Activated CD8-positive, alpha-beta memory T cell treated with anti-CD3 and anti-CD28 coated beads for 36 hours (primary cell): ENCODE measurements around the gene ATP13A2. TPM values are rescaled to one million over a fixed set of nuclear protein-coding genes. Genes with fewer than 3 reads are reported as not detected.

Source experiments
- CTCF ChIA-PET: fragments of 350-600 bp; sonication (Branson Sonifier 250); formaldehyde crosslinking; loops from one replicate; lab custom pipeline; 2021; ENCODE audit warnings: antibody characterized with exemption; lab: Charles Lee
- POLR2A ChIA-PET: fragments of 350-600 bp; sonication (Branson Sonifier 250); formaldehyde crosslinking; loops from one replicate; lab custom pipeline; 2021; ENCODE audit warnings: antibody characterized with exemption; lab: Charles Lee
- total RNA-seq, 2 experiments: library from RNA; stranded (reverse); gene quantifications; one replicate each; pipeline ENCODE4 v1.2.3, GENCODE V29; 2021

Gene ATP13A2
- total RNA-seq, 2 experiments from 2014 or later, result 41.3 to 46.9 TPM

- POLR2A ChIA-PET, result no interaction called here
- CTCF ChIA-PET, result no interaction called here
These were observed 3.4 kb downstream of the ATP13A2 start for GRCh38 chr1:17008208-17008855.

- POLR2A ChIA-PET, result no interaction called here
- CTCF ChIA-PET, result no interaction called here
These were observed 4.6 kb downstream of the ATP13A2 start for GRCh38 chr1:17007121-17007520.

GRCh38 chr1:17005365-17005740 lies 6.4 kb downstream of the ATP13A2 start:
- CTCF ChIA-PET, result no interaction called here
- POLR2A ChIA-PET, result no interaction called here

GRCh38 chr1:17004466-17005364 lies 7.0 kb downstream of the ATP13A2 start:
- ChIA-PET CTCF (interaction anchor here (1.0 kb wide), 1 partner anchor 53 kb away, joined by 3 read pairs; no protein-coding TSS in a partner anchor), POLR2A (no interaction called here)

- CTCF ChIA-PET, result no interaction called here
- POLR2A ChIA-PET, result no interaction called here
These were observed 9.2 kb downstream of the ATP13A2 start for GRCh38 chr1:17002524-17002902.

GRCh38 chr1:17001760-17002523 lies 9.8 kb downstream of the ATP13A2 start:
- POLR2A ChIA-PET, result interaction anchor here (0.6 to 0.8 kb wide), 2 partner anchors 10 to 74 kb away, joined by 3 to 4 read pairs; no protein-coding TSS in a partner anchor
- CTCF ChIA-PET, result no interaction called here

GRCh38 chr1:16999863-17000262 lies 11.9 kb downstream of the ATP13A2 start:
- ChIA-PET CTCF (no interaction called here), POLR2A (no interaction called here)

GRCh38 chr1:16998589-16998988 lies 13.1 kb downstream of the ATP13A2 start:
- POLR2A ChIA-PET, result no interaction called here
- CTCF ChIA-PET, result interaction anchor here (0.6 kb wide), 1 partner anchor 33 kb away, joined by 4 read pairs; no protein-coding TSS in a partner anchor

- POLR2A ChIA-PET, result no interaction called here
- CTCF ChIA-PET, result interaction anchor here (0.6 kb wide), 1 partner anchor 40 kb away, joined by 4 read pairs; no protein-coding TSS in a partner anchor
These were observed 14.9 kb downstream of the ATP13A2 start for GRCh38 chr1:16996845-16997244.

GRCh38 chr1:16993521-16994038 lies 18.1 kb downstream of the ATP13A2 start:
- ChIA-PET CTCF (no interaction called here), POLR2A (no interaction called here)

GRCh38 chr1:16992675-16993074 lies 19.1 kb downstream of the ATP13A2 start:
- POLR2A ChIA-PET, result interaction anchor here (0.7 kb wide), 1 partner anchor 8 kb away, joined by 4 read pairs; no protein-coding TSS in a partner anchor
- CTCF ChIA-PET, result interaction anchor here (0.5 kb wide), 1 partner anchor 29 kb away, joined by 5 read pairs; no protein-coding TSS in a partner anchor

GRCh38 chr1:16992102-16992501 lies 19.6 kb downstream of the ATP13A2 start:
- ChIA-PET CTCF (no interaction called here), POLR2A (interaction anchor here (0.7 kb wide), 1 partner anchor 9 kb away, joined by 4 read pairs; no protein-coding TSS in a partner anchor)

GRCh38 chr1:16991571-16991970 lies 20.2 kb downstream of the ATP13A2 start:
- CTCF ChIA-PET, result no interaction called here
- POLR2A ChIA-PET, result no interaction called here

- CTCF ChIA-PET, result no interaction called here
- POLR2A ChIA-PET, result no interaction called here
These were observed 21.9 kb downstream of the ATP13A2 start for GRCh38 chr1:16989676-16990391.

GRCh38 chr1:16988210-16988609 lies 23.5 kb downstream of the ATP13A2 start:
- CTCF ChIA-PET, result no interaction called here
- POLR2A ChIA-PET, result no interaction called here

- CTCF ChIA-PET, result no interaction called here
- POLR2A ChIA-PET, result no interaction called here
These were observed 24.8 kb downstream of the ATP13A2 start for GRCh38 chr1:16986962-16987361.

- ChIA-PET CTCF (interaction anchor here (1.1 kb wide), 1 partner anchor 23 kb away, joined by 3 read pairs; no protein-coding TSS in a partner anchor), POLR2A (no interaction called here)
These were observed 25.2 kb downstream of the ATP13A2 start for GRCh38 chr1:16986560-16986959.

- CTCF ChIA-PET, result interaction anchor here (0.5 to 1.1 kb wide), 2 partner anchors 23 to 270 kb away, joined by 3 read pairs; no protein-coding TSS in a partner anchor
- POLR2A ChIA-PET, result no interaction called here
These were observed 25.6 kb downstream of the ATP13A2 start for GRCh38 chr1:16986113-16986512.

- CTCF ChIA-PET, result no interaction called here
- POLR2A ChIA-PET, result no interaction called here
These were observed 27.0 kb downstream of the ATP13A2 start for GRCh38 chr1:16984717-16985116.
